HL-60 (cell line): ENCODE measurements around the gene EPHB3.

Experiments
- DNase-seq, 2 experiments: peaks; one replicate each; pipeline ENCODE4 v3.0.0-alpha.2; 2010 to 2020; ENCODE audit warnings: low read depth in 1 of 2, low spot score in 1 of 2
- H3K27ac ChIP-seq: fragments of 250-450 bp; sonication (Bioruptor Pico); replicated peaks from 2 replicates; pipeline ENCODE4 v1.5.1; 2020; ENCODE audit warnings: mild to moderate bottlenecking, moderate library complexity
- H3K27me3 ChIP-seq: fragments of 250-450 bp; sonication (Bioruptor Pico); 2 replicates; pipeline ENCODE4 v1.5.1; 2021; ENCODE audit warnings: mild to moderate bottlenecking, moderate library complexity; ENCODE audit not compliant: insufficient read depth, poor library complexity, severe bottlenecking
- H3K4me3 ChIP-seq: replicated peaks from 2 replicates; pipeline ENCODE4 v1.5.1; 2011; ENCODE audit warnings: mild to moderate bottlenecking, control low read depth, low read length; ENCODE audit not compliant: insufficient read depth
- CTCF ChIP-seq: IDR thresholded peaks from one replicate; pipeline ENCODE4 v1.5.1; 2011; ENCODE audit warnings: low read length, control low read depth, inconsistent platforms; ENCODE audit not compliant: insufficient read depth
- GABPA ChIP-seq: IDR thresholded peaks from 2 replicates; pipeline ENCODE4 v1.6.1; 2012; ENCODE audit warnings: low read depth
- POLR2AphosphoS5 ChIP-seq: IDR thresholded peaks from 2 replicates; pipeline ENCODE4 v1.6.1; 2012; ENCODE audit warnings: low read depth
- REST ChIP-seq: IDR thresholded peaks from 2 replicates; pipeline ENCODE4 v1.6.1; 2012; ENCODE audit warnings: low read depth; ENCODE audit not compliant: insufficient replicate concordance
- SPI1 ChIP-seq: IDR thresholded peaks from 2 replicates; pipeline ENCODE4 v1.6.1; 2012; ENCODE audit warnings: low read depth, mild to moderate bottlenecking, borderline replicate concordance

EPHB3 gene

DNA sequence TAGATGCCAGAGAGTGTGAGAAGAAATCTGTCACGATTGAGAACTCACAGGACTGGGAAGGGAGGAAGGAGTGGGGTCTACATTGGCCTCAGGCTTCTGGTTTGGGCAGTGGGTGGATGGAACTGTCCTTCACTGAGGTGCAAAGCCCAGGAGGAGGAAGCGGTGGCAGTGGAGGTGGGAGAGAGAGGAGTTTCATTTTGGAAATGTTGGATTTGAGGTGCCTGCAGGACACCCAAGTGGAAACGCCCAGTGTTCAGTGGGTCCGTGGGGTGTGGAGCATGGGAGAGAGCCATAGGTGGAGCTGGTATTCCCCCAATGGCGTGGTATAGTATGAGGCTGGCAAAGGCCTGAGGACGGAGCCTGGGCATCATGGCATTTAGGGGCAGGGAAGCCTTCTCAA is 9.3 kb upstream of the EPHB3 start:
- H3K27ac ChIP-seq = no peak overlapping the region
- no peak for DNase-seq
- H3K27me3 ChIP-seq = no peaks in the 10 kb centered on the region
- no peak for TF ChIP-seq SPI1
- no peak for TF ChIP-seq CTCF
- no peak for TF ChIP-seq POLR2AphosphoS5
- no peak for TF ChIP-seq GABPA
- TF ChIP-seq REST = no peak
- H3K4me3 ChIP-seq = no peak overlapping the region

- DNase-seq = no peak
- H3K4me3 ChIP-seq = no peak overlapping the region
- H3K27me3 ChIP-seq = no peaks in the 10 kb centered on the region
- TF ChIP-seq REST = no peak
- H3K27ac ChIP-seq = no peak overlapping the region
Observed at GRCh38 chr3:184552863-184553262, 8.7 kb upstream of the EPHB3 start.

GRCh38 chr3:184553385-184553784 is 8.2 kb upstream of the EPHB3 start:
- no peak for DNase-seq
- TF ChIP-seq CTCF (no peak), SPI1 (no peak), GABPA (no peak), REST (no peak), POLR2AphosphoS5 (no peak)
- Histone ChIP-seq H3K27ac (no peak overlapping the region), H3K27me3 (no peaks in the 10 kb centered on the region), H3K4me3 (no peak overlapping the region)

DNA sequence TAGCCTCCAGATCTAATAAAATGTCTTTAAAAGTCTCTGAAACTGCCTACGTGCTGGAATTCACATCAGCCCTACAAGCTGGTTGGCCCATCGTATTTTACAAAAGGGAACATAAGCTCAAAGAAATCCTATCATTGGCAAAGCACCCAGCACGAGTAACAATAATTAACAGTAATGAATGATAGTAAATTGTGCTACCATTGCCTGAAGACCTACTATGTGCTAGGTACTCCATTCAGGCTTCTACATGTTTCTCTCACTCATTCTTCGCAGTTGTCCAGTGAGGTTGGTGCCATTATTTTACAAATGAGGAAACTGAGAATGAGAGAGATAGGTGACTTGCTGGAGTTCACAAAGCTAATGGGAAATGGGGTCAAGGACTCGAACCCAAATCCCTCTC is 7.1 kb upstream of the EPHB3 start:
- H3K27me3 ChIP-seq = peaks cover 2% of the 10 kb centered on the region
- DNase-seq = no peak
- TF ChIP-seq GABPA = no peak
- no peak for TF ChIP-seq POLR2AphosphoS5
- TF ChIP-seq CTCF = no peak
- TF ChIP-seq SPI1 = no peak
- TF ChIP-seq REST = no peak
- H3K4me3 ChIP-seq = no peak overlapping the region
- no peak overlapping the region for H3K27ac ChIP-seq
